GM12865 (cell line): ENCODE data around the gene CHRDL1.

Source experiments
- DNase-seq: peaks from one replicate; pipeline ENCODE4 v3.0.0; 2010; ENCODE audit warnings: low read depth
- H3K4me3 ChIP-seq: 2 replicates; pipeline ENCODE4 v1.5.1; 2011; ENCODE audit warnings: mild to moderate bottlenecking, low read depth, low read length, control low read depth
- TF ChIP-seq, protein P1 (sequence below): IDR thresholded peaks from 2 replicates; pipeline ENCODE4 v1.5.1; 2011; ENCODE audit warnings: low read length, control low read depth, low read depth, inconsistent platforms; ENCODE audit not compliant: insufficient read depth; ENCODE audit errors: missing control alignments

Gene CHRDL1

DNA sequence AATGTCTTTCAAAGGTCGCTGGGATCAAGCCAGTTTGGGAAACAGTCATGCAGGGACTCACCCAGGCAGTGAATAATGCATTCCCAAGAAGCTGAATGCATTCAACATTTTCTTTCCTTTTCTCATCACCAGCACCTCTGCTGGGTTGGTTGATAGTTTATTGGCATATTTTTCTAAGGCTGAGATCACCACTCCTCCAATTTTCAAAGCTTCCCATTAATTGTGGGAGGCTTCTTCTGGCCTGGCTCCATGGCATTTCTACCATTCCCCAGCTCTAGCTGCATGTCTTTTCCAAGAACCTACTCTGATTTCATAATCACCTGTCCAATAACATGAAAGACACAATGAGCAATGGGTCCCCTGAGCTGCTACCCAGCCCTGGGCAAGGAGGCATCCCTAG is 35.8 kb downstream of the CHRDL1 start:
- no peak for DNase-seq

DNA sequence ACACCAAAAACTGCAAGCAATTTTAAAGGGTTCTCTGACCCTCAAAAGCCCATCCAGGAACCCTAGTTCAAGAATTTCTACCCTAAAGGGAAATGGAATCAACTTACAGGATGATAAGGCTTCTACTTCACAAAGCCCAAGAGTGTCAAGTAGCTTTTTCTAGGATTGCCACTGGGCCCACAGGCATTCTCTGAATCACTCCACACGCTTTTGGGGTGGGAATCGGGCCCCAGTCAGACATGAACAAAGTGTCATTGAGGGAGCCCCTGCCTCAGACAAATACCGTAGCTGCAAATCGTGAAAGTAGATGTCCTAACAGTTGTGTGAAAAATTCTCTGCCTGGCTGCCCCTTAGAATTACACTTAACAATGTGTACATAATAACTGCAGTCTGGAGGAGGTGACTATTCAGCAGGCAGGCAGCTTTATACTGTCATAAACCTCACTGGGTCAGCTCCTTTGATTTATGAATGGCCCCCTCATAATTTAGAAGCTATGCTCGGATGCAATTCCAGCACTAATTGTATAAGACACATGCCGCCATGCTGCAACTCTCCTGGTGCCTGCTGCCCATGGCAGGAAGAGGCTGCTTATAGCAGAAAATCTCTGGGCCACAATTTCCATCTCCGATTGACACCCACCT is 36.7 kb downstream of the CHRDL1 start:
- TF ChIP-seq, protein P1, sequence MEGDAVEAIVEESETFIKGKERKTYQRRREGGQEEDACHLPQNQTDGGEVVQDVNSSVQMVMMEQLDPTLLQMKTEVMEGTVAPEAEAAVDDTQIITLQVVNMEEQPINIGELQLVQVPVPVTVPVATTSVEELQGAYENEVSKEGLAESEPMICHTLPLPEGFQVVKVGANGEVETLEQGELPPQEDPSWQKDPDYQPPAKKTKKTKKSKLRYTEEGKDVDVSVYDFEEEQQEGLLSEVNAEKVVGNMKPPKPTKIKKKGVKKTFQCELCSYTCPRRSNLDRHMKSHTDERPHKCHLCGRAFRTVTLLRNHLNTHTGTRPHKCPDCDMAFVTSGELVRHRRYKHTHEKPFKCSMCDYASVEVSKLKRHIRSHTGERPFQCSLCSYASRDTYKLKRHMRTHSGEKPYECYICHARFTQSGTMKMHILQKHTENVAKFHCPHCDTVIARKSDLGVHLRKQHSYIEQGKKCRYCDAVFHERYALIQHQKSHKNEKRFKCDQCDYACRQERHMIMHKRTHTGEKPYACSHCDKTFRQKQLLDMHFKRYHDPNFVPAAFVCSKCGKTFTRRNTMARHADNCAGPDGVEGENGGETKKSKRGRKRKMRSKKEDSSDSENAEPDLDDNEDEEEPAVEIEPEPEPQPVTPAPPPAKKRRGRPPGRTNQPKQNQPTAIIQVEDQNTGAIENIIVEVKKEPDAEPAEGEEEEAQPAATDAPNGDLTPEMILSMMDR = no peak
- no peak overlapping the region for H3K4me3 ChIP-seq
- no peak for DNase-seq

More for the DNA sequence above, 35.8 kb downstream of the CHRDL1 start:
- TF ChIP-seq, protein P1 = no peak
- no peak overlapping the region for H3K4me3 ChIP-seq

DNA sequence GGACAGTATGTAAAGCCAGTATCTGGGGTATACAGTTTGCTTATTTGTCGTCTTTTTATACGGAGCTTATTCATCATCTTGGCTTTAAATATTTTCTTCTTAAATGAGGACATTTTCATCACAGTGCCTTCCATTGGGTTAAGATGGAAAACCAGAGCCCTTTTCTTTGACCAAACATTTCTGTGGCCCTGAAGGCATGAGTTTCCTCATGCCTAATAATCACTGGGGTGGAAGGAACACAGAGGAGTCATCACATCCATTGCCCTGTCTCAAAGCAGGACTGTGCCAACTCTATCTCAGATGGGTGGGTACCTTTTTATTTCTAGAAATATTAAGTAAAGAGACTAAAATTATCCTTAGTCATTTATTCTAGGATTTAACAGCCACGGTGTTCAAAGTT is 40.0 kb downstream of the CHRDL1 start:
- H3K4me3 ChIP-seq = no peak overlapping the region
- TF ChIP-seq, protein P1 = no peak
- DNase-seq = no peak

DNA sequence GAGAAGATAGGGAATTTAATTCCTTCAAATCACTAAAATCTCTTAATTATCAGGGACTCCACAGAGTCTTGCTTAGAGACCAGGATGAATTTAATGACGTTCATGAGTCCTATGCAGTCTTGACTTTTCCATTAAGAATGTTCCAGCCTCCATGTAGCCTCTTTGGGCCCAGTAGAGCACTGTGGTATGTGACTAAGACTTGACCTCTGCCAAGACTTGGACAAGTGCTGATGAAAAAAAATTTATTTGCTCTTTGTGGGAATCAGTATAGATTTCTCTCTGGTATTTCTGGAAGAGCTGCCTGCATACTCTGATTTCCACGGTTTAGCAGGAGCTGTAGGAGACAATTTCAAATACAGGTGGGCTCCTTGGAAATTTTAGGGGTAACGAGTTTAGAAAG is 40.6 kb downstream of the CHRDL1 start:
- TF ChIP-seq, protein P1 = no peak
- DNase-seq = no peak
- no peak overlapping the region for H3K4me3 ChIP-seq

DNA sequence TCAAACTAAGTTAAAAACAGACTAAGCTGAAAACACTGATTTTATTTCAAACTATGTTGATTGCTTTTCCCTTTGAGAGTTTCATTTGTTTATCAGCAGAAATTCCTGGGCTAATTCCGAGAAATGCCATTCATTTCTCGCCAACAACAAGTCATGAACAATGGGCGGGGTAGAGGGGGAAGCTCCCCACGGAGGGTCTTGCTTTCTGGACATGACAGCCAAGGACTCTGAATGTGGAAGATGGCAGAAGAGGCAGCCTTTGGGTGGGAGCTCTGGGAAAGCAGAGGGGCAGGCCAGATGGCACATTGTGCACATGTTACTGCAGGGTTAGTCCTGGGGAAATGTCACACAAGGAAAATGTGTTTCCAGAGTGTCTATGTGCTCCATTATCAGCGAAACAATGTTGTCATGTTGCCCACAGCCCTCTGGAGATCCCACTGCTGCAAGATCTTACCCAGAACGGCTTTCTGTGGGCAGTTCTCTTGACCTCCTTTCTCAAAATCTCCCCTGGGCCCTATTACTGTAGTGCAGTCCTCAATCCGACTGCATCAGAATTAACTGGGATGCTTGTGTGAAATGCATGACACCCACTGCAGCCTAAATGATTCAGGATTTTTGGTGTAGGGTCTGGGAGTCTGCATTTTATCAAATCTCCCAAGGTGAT is 45.0 kb downstream of the CHRDL1 start:
- TF ChIP-seq, protein P1 = no peak
- DNase-seq = no peak

DNA sequence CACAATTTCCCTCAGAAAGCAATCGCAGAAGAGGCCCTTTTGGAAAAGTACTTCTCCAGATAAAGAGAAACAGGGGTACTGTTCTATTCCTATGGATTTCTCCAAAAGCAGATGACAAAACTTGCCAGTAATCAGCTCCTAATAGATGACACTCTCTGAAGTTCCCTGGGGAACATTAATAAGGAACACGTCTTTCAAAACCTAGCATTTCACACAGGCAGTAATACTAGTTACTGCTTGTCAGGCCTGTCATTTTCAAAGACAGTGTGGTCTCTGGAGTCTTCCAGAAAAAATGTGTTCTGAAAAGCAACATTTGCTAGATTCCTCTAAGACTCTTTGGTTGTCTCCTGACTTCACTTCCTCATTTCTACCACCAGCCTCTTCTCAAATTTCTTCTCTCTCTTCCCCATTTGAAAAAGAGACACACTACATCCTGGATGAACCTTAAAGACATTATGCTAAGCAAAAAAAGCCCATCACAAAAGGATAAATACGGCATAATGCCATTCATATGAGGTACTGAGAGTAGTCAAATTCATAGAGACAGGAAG is 47.3 kb downstream of the CHRDL1 start:
- no peak for DNase-seq
- no peak overlapping the region for H3K4me3 ChIP-seq
- TF ChIP-seq, protein P1 = no peak

More for the DNA sequence above, 45.0 kb downstream of the CHRDL1 start:
- H3K4me3 ChIP-seq = no peak overlapping the region
